ENCODE results near the gene ARRDC5.

DNA sequence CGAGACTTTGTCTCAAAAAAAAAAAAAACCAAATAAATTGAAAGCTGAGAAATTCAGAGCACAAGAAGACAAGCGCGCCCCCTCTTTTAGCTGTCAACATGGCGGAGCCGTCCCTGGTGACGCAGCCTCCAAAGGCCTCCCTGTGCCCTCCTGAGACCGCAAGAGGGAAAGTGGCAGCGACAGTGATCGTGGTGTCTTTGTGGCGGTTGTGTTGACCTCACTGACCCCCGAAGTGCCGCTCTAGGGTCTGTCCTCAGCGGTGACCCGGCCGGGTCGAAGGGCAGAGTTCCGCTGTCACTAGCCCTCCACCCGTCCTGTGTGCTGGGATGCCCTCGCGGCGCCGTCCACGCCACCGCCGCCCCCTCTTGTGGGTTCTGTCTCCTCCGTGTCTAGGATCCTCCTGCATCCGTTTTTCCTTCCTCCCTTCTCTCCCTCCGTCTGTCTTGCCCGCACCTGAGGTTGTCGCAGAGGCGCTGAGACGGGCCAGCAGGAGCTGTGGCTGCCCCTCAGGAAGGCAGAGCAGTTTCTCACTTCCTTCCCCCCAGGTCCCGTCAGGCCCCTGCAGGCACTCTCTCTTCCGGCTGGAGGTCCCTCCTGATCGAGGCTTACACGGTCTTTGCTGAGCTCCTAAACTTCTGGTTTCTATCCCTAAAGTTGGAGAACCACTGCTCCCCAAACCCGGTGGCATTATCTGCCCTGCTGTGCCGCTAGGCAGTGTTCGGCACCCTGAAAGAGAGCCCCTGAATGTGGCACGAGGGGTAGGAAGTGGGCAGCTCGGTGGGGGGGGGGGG is 13.8 kb upstream of the ARRDC5 start:
- TF ChIP-seq POLR2A (IDR thresholded peaks at IDR 0.05) (no peak), CTCF (IDR thresholded peaks at IDR 0.05 in 8 of 11, conservative IDR thresholded peaks at IDR 0.05 in 3 of 11) (no peak), POLR2AphosphoS5 (IDR thresholded peaks at IDR 0.05) (peak; percentile 67 to 83 (median 71))
